Measurements from ENCODE around the gene ELMO1. TPM values are rescaled to one million over a fixed set of nuclear protein-coding genes. Genes with fewer than 3 reads are reported as not detected.

The ELMO1 gene
- total and polyA plus RNA-seq, 2 experiments from 2014 or later: 19.7 to 28.7 TPM

DNA sequence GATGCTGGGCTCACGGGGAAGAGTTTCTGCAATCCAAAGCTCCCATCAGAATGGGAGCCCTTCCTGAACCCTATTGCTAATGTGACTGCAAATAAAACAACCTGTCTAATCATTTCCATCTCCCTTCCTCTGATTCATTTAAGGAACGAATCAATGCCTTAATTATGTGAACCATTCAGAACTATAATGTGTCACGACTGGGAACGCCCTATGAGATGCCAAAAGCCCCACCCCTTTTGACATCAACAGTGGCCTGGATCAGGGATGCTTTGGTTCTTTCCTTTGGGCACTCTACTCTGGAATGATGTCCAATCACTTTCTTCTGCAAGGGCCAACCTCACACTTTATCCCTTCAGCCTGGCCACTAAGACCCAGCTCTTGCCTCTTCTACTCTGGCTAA, 528.9 kb downstream of the ELMO1 start:
- Histone ChIP-seq H3K4me3 (no peak overlapping the region), H4K20me1 (ENCODE audit: insufficient read depth, poor library complexity, severe bottlenecking) (no peaks in the 10 kb centered on the region), H3K27ac (no peak overlapping the region), H2AFZ (no peak overlapping the region), H3K27me3 (no peaks in the 10 kb centered on the region), H3K36me3 (replicated peaks; ENCODE audit: insufficient read depth, low read depth) (no peaks in the 10 kb centered on the region), H3K4me1 (ENCODE audit: insufficient read depth) (no peaks in the 10 kb centered on the region), H3K9me2 (replicated peaks; ENCODE audit: insufficient read depth) (no peaks in the 10 kb centered on the region), H3K79me2 (no peaks in the 10 kb centered on the region), H3K9me3 (ENCODE audit: low read depth) (no peaks in the 10 kb centered on the region), H3K4me2 (no peak overlapping the region)
- 97% methylated on average over 4 of the region's 4 CpGs for WGBS (ENCODE audit: low lambda C conversion rate, missing lambda C conversion rate)
- no peak for DNase-seq (ENCODE audit: low spot score)
- TF ChIP-seq, protein P1, sequence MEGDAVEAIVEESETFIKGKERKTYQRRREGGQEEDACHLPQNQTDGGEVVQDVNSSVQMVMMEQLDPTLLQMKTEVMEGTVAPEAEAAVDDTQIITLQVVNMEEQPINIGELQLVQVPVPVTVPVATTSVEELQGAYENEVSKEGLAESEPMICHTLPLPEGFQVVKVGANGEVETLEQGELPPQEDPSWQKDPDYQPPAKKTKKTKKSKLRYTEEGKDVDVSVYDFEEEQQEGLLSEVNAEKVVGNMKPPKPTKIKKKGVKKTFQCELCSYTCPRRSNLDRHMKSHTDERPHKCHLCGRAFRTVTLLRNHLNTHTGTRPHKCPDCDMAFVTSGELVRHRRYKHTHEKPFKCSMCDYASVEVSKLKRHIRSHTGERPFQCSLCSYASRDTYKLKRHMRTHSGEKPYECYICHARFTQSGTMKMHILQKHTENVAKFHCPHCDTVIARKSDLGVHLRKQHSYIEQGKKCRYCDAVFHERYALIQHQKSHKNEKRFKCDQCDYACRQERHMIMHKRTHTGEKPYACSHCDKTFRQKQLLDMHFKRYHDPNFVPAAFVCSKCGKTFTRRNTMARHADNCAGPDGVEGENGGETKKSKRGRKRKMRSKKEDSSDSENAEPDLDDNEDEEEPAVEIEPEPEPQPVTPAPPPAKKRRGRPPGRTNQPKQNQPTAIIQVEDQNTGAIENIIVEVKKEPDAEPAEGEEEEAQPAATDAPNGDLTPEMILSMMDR (IDR thresholded peaks at IDR 0.05; ENCODE audit: poor library complexity): no peak
- TF ChIP-seq EZH2phosphoT487 (IDR thresholded peaks at IDR 0.05; ENCODE audit: low read depth, severe bottlenecking, unreplicated experiment) (no peak), EZH2 (IDR thresholded peaks at IDR 0.05; ENCODE audit: borderline replicate concordance) (no peak)

DNA sequence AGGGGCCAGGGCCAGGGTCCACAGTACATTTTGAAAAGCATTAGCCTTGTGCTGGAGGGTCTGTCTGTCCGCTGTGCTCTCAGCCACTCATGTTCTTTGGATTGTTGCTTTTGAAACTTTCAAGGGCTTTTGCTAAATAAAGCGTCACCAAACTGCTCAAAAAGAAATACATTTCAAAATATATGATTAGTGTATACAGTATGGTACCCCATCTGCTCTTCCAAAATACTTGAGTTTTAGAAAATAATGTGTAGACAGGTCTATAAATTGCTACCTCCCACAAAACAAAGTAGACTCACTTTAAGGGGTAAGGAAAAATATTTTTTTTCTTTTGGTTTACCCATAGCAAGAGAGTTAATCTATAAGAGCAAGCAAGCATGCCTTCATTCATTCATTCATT, 530.1 kb downstream of the ELMO1 start:
- 99% methylated on average over 2 of the region's 2 CpGs for WGBS (ENCODE audit: low lambda C conversion rate, missing lambda C conversion rate)
- TF ChIP-seq, protein P1 (IDR thresholded peaks at IDR 0.05; ENCODE audit: poor library complexity): no peak
- TF ChIP-seq EZH2 (IDR thresholded peaks at IDR 0.05; ENCODE audit: borderline replicate concordance): no peak
- TF ChIP-seq EZH2phosphoT487 (IDR thresholded peaks at IDR 0.05; ENCODE audit: low read depth, severe bottlenecking, unreplicated experiment): no peak
- no peaks in the 10 kb centered on the region for H3K9me3 ChIP-seq (ENCODE audit: low read depth)

GRCh38 chr7:36916619-36917018, 532.0 kb downstream of the ELMO1 start:
- no peaks in the 10 kb centered on the region for H3K36me3 ChIP-seq (replicated peaks; ENCODE audit: insufficient read depth, low read depth)
- H3K79me2 ChIP-seq: no peaks in the 10 kb centered on the region
- TF ChIP-seq, protein P1 (IDR thresholded peaks at IDR 0.05; ENCODE audit: poor library complexity): no peak
- TF ChIP-seq EZH2 (IDR thresholded peaks at IDR 0.05; ENCODE audit: borderline replicate concordance) (no peak), EZH2phosphoT487 (IDR thresholded peaks at IDR 0.05; ENCODE audit: low read depth, severe bottlenecking, unreplicated experiment) (no peak)
- no peaks in the 10 kb centered on the region for H3K9me2 ChIP-seq (replicated peaks; ENCODE audit: insufficient read depth)
- no peaks in the 10 kb centered on the region for H3K4me1 ChIP-seq (ENCODE audit: insufficient read depth)
- H3K9me3 ChIP-seq (ENCODE audit: low read depth): no peaks in the 10 kb centered on the region
- no peak overlapping the region for H3K4me2 ChIP-seq
- H2AFZ ChIP-seq: no peak overlapping the region
- H3K27ac ChIP-seq: no peak overlapping the region
- no peaks in the 10 kb centered on the region for H3K27me3 ChIP-seq
- H3K4me3 ChIP-seq: no peak overlapping the region
- H4K20me1 ChIP-seq (ENCODE audit: insufficient read depth, poor library complexity, severe bottlenecking): no peaks in the 10 kb centered on the region
- no peak for DNase-seq (ENCODE audit: low spot score)

More for the DNA sequence above, 530.1 kb downstream of the ELMO1 start:
- no peaks in the 10 kb centered on the region for H3K27me3 ChIP-seq
- no peaks in the 10 kb centered on the region for H3K79me2 ChIP-seq
- no peak overlapping the region for H2AFZ ChIP-seq
- H4K20me1 ChIP-seq (ENCODE audit: insufficient read depth, poor library complexity, severe bottlenecking): no peaks in the 10 kb centered on the region
- no peaks in the 10 kb centered on the region for H3K36me3 ChIP-seq (replicated peaks; ENCODE audit: insufficient read depth, low read depth)
- H3K4me1 ChIP-seq (ENCODE audit: insufficient read depth): no peaks in the 10 kb centered on the region
- H3K4me2 ChIP-seq: no peak overlapping the region
- H3K9me2 ChIP-seq (replicated peaks; ENCODE audit: insufficient read depth): no peaks in the 10 kb centered on the region
- H3K4me3 ChIP-seq: no peak overlapping the region
- DNase-seq (ENCODE audit: low spot score): no peak
- no peak overlapping the region for H3K27ac ChIP-seq

- Histone ChIP-seq H3K36me3 (replicated peaks; ENCODE audit: insufficient read depth, low read depth) (no peaks in the 10 kb centered on the region), H3K79me2 (no peaks in the 10 kb centered on the region), H3K9me3 (ENCODE audit: low read depth) (no peaks in the 10 kb centered on the region), H2AFZ (no peak overlapping the region), H3K4me2 (no peak overlapping the region), H3K27me3 (no peaks in the 10 kb centered on the region), H3K27ac (no peak overlapping the region), H3K9me2 (replicated peaks; ENCODE audit: insufficient read depth) (no peaks in the 10 kb centered on the region), H3K4me1 (ENCODE audit: insufficient read depth) (no peaks in the 10 kb centered on the region), H3K4me3 (no peak overlapping the region), H4K20me1 (ENCODE audit: insufficient read depth, poor library complexity, severe bottlenecking) (no peaks in the 10 kb centered on the region)
- no peak for TF ChIP-seq EZH2phosphoT487 (IDR thresholded peaks at IDR 0.05; ENCODE audit: low read depth, severe bottlenecking, unreplicated experiment)
- TF ChIP-seq, protein P1 (IDR thresholded peaks at IDR 0.05; ENCODE audit: poor library complexity): no peak
- TF ChIP-seq EZH2 (IDR thresholded peaks at IDR 0.05; ENCODE audit: borderline replicate concordance): no peak
- WGBS (ENCODE audit: low lambda C conversion rate, missing lambda C conversion rate): 76% methylated on average over 3 of the region's 3 CpGs
- DNase-seq (ENCODE audit: low spot score): no peak
These were observed 532.5 kb downstream of the ELMO1 start for GRCh38 chr7:36916116-36916515.

Data from hepatocyte (in vitro differentiated cells).